GM12872 (cell line): ENCODE results near the gene SWT1.

Experiments
- TF ChIP-seq, protein P1 (sequence below): IDR thresholded peaks from 3 replicates; pipeline ENCODE4 v1.5.1; 2011; ENCODE audit warnings: low read depth, mild to moderate bottlenecking, low read length, moderate library complexity; ENCODE audit not compliant: insufficient read depth

SWT1 gene

DNA sequence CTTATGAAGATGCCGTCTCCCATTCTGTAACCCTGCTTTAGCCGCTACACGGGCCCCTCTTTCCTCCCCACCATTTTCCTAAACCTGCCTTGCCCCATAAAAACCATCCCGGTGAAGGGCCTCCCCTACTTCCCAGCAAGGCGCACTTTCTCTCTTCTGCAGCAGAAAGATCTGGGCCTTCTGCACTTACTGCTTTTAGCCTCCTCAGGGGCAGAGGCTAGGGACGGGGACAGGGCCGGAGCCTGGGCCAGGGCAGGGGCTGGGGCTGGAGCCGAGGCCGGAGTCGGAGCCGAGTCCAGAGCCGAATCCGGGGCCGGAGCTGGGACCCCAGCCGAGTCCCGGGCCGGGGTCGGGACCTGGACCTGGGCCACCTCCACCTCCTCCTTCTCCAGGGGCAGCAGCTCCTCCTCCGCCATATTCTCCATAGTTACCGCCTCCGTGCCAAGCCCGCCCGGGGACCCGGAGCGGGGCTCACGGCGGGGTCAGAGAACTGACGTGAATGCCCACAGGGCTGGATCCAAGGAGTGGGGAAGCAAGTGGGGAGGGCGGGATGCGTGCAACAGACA, 596 bp upstream of the SWT1 start:
- TF ChIP-seq, protein P1, sequence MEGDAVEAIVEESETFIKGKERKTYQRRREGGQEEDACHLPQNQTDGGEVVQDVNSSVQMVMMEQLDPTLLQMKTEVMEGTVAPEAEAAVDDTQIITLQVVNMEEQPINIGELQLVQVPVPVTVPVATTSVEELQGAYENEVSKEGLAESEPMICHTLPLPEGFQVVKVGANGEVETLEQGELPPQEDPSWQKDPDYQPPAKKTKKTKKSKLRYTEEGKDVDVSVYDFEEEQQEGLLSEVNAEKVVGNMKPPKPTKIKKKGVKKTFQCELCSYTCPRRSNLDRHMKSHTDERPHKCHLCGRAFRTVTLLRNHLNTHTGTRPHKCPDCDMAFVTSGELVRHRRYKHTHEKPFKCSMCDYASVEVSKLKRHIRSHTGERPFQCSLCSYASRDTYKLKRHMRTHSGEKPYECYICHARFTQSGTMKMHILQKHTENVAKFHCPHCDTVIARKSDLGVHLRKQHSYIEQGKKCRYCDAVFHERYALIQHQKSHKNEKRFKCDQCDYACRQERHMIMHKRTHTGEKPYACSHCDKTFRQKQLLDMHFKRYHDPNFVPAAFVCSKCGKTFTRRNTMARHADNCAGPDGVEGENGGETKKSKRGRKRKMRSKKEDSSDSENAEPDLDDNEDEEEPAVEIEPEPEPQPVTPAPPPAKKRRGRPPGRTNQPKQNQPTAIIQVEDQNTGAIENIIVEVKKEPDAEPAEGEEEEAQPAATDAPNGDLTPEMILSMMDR, result no peak

DNA sequence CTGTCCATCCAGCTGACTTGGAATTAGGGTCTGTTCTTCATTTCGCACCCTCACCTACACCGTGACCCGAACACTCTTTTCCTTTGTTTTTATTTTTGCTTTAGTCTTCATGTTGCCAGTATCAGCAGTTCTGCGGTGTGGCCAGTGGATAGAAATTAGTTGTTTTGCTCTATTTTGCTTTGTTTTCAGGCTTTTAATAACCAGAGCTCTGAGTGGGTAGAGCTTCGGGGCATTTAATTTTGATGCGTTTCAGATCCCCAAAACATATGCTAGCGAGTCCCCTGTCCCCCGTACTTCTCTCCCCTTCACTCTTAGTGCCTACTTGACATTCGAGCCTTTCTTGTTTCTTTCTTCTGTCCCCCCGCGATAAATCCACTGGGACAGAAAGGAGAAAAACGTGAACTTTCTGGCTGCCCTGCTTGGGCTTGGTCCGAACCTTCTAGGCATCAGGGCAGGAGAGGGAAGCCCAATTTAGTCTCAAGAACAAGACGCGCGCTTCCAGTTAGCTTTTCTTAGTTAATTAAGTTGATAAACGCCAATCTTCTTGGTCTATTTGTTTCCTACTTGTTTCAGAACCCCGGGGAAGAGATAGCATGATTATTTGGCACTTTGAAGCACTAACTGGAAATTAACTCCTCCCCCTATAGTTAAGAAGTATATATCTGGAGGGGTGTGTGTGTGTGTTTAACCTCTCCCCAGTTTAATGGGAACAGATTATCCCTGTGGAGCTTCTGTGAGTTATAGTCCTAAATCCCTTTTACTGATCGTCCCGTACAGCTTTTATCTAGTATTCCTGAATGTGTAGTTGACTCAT, 839 bp downstream of the SWT1 start:
- TF ChIP-seq, protein P1, result no peak

DNA sequence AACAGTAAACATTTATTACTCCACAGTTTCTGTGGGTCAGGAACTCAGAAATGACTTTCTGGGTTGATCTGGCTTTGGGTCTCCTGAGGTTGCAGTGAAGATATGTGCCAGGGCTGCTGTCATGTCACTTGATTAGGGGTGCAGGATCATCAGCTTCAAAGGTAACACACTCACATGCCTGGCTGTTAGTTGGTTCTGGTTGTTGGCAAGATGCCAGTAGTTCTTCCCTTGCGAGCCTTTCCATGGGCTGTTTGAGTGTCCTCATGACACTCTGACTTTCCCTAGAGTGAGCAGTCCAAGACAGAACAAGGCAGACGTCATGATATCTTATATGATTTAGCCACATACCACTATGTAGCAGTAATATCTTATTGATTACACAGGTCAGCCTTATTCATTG, 1.8 kb downstream of the SWT1 start:
- TF ChIP-seq, protein P1, result no peak

DNA sequence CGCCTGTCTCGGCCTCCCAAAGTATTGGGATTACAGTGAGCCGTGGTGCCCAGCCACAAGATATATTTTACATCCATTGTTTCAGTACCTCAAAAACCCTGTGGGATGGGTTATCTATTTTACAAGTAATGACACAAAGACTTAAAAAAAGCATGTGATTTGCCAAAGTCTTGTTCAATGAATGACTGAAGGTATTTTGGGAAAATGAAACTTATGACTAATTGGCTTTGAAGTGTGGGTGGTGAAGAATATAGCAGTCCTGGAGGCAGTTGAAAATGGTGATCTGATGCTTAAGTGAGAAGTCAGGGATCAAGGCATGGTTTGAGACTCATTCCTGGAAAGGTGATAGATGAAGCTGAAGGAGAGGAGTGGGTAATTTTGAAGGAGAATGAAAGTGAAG, 3.0 kb downstream of the SWT1 start:
- TF ChIP-seq, protein P1, result no peak

DNA sequence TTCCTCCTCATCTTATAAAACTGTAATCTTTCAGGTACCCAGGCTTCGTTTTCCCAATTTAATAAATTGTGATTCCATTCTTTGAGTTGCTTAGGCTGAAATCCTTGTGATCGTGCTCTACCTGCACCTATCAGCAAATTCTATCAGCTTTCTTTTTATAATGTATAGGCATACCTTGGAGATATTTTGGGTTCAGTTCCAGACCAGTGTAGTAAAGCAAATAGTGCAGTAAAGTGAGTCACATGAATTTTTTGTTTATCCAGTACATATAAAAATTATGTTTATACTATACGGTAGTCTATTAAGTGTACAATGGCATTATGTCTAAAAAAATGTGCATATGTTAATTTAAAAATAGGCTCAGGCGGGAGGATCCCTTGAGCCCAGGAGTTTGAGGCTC, 5.5 kb downstream of the SWT1 start:
- TF ChIP-seq, protein P1, result no peak

DNA sequence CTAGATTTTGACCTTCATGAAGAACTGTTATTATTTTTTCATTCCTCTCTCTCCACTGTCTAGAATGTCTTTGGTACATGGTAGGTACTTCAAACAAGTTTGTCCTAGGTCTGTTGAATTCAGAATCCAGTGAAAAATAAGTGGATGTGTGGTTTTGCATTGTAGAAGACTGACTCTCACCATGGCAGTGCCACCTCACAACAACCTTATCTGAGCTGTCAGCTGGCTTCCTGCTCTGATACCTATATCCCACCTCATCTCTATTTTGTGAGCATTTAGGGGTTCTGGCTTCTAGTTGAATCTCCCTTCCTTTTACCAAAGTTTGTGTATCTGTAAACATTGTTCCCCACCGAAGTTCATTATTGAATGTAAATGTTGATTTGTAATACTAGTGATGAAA, 9.1 kb downstream of the SWT1 start:
- TF ChIP-seq, protein P1, result no peak

DNA sequence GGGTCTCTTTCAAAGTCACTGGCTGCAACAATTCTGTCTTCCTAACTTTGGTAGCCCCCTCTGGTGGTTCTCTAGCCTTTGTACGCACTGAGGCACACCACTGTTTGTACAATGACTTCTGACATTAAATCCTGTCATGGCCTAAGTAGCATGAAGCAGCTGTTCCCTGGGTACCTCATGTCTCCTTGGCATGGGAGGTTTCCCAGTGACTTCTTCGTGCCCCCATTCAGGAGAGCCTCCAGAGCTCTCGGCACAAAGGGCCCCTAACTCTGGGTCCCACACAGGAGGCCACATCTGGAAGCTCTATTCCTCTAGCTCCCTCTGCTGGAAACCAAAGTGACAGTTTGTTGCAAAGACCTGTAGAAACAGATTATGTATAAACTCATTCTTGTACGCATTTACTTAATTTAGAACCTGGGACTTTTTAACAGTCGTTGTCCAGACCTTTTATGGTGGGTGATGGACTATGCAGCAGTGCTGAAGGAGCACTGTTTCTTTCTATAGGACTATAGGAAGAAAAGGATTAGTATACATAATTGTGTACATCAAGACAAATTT, 13.4 kb downstream of the SWT1 start:
- TF ChIP-seq, protein P1, result peak; percentile 73
